ENCODE results near the gene SHANK3. TPM values are rescaled to one million over a fixed set of nuclear protein-coding genes. Genes with fewer than 3 reads are reported as not detected.

SHANK3 gene
- total and polyA plus RNA-seq, 2 of the 4 experiments (the other 2 are of a cell fraction): 0.18 to 1.5 TPM

DNA sequence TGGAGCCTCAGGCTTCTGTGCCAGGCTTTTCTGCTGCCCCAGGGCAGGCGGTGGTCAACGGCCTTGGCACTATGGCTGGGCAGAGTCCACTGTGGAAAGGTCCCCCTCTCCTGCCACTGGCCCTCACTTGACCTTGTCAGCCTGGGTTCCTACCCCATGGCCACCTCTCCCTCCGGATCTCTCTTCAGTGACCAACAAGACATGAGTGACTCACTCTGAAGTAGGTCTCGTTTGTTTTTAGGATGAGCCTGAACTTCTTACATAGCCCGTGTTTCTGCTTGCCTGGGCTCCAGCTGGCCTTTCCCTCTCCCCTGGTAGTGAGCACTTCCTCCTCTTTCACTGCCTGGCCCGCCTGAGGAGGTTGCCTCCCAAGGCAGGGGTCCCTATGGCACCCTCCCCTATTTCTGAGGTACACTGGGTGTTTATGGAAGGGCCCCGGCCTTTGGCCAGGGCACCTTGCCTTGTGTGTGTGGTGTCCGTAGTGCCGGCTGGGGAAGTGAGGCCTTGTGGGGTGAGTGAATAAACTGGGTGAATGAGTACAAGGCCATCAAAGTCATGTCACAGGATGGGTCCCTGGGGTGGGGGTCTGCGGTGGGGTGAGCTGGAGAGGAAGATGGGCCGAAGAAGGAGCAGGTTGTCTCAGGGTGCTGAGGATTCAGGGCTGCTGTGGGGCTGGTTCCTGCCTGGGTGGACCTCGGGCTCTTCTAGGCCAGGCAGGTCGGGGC is 5.0 kb downstream of the SHANK3 start:
- Histone ChIP-seq H3K23ac (ENCODE audit: low read depth, low read length) (no peak overlapping the region), H2BK20ac (ENCODE audit: low read depth, low read length) (no peak overlapping the region), H3K9ac (ENCODE audit: low read depth, low read length) (no peak overlapping the region), H3K79me1 (ENCODE audit: low read depth in 1 of 2, low read length in 2 of 2) (no peaks in the 10 kb centered on the region), H2BK15ac (ENCODE audit: low read depth, low read length) (no peak overlapping the region), H4K8ac (ENCODE audit: low read depth in 2 of 2, low read length in 2 of 2) (no peak overlapping the region), H2BK120ac (ENCODE audit: low read depth, low read length) (no peak overlapping the region), H3K9me3 (ENCODE audit: control insufficient read depth, insufficient read depth, low read length) (no peaks in the 10 kb centered on the region; the same call in 1 of the 2 replicates), H3K9me1 (ENCODE audit: insufficient read depth, low read length) (peaks cover 8% of the 10 kb centered on the region), H3K27me3 (ENCODE audit: control insufficient read depth, insufficient read depth, low read length) (peaks cover 35% of the 10 kb centered on the region), H4K5ac (ENCODE audit: low read depth, low read length) (no peak overlapping the region), H2BK5ac (ENCODE audit: low read depth, low read length, poor library complexity, severe bottlenecking) (no peak overlapping the region), H2AFZ (replicated peaks; ENCODE audit: low read length, poor library complexity) (no peak overlapping the region), H4K91ac (ENCODE audit: insufficient read depth, low read depth, low read length) (no peak overlapping the region), H3K14ac (replicated peaks; ENCODE audit: low read depth, low read length) (no peak overlapping the region), H3K4me2 (ENCODE audit: low read depth, low read length) (no peak overlapping the region), H3K4me1 (ENCODE audit: control insufficient read depth, insufficient read depth, low read length) (no peaks in the 10 kb centered on the region; the same call in 1 of the 2 replicates), H2AK9ac (replicated peaks; ENCODE audit: low read depth, low read length, poor library complexity) (no peak overlapping the region), H3K4me3 (ENCODE audit: insufficient read depth, low read depth, low read length) (no peak overlapping the region), H2AK5ac (ENCODE audit: low read depth, low read length) (no peak overlapping the region), H3K27ac (ENCODE audit: insufficient read depth, low read length) (no peak overlapping the region), H3K4ac (ENCODE audit: low read depth, low read length) (no peak overlapping the region), H3K36me3 (ENCODE audit: control insufficient read depth, insufficient read depth, low read length) (no peaks in the 10 kb centered on the region), H3K56ac (ENCODE audit: extremely low read depth, insufficient read depth, low read length) (no peak overlapping the region), H4K20me1 (ENCODE audit: insufficient read depth, low read length) (no peaks in the 10 kb centered on the region; the same call in 1 of the 2 replicates), H3K18ac (ENCODE audit: low read depth, low read length) (no peak overlapping the region)
- POLR2A ChIA-PET (ENCODE audit: unreplicated experiment): no interaction called here
- dilution Hi-C loops (cut with HindIII; ENCODE audit: low sequenced_read_pairs, unreplicated experiment): no loop called here
- TF ChIP-seq, protein P1, sequence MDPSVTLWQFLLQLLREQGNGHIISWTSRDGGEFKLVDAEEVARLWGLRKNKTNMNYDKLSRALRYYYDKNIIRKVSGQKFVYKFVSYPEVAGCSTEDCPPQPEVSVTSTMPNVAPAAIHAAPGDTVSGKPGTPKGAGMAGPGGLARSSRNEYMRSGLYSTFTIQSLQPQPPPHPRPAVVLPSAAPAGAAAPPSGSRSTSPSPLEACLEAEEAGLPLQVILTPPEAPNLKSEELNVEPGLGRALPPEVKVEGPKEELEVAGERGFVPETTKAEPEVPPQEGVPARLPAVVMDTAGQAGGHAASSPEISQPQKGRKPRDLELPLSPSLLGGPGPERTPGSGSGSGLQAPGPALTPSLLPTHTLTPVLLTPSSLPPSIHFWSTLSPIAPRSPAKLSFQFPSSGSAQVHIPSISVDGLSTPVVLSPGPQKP (IDR thresholded peaks at IDR 0.05; ENCODE audit: borderline replicate concordance, low read depth, low read length): no peak
- TF ChIP-seq BHLHE40 (IDR thresholded peaks at IDR 0.05; ENCODE audit: low read depth, low read length) (no peak), FOS (IDR thresholded peaks at IDR 0.05; ENCODE audit: low read depth, low read length) (no peak), SMC3 (IDR thresholded peaks at IDR 0.05; ENCODE audit: low read depth, low read length) (no peak), MAFK (IDR thresholded peaks at IDR 0.05; ENCODE audit: low read depth, low read length) (no peak), CHD1 (IDR thresholded peaks at IDR 0.05; ENCODE audit: low read depth, low read length) (no peak), RCOR1 (IDR thresholded peaks at IDR 0.05; ENCODE audit: insufficient replicate concordance, low read length) (no peak), RFX5 (IDR thresholded peaks at IDR 0.05; ENCODE audit: low read depth, low read length) (no peak), CEBPB (IDR thresholded peaks at IDR 0.05; ENCODE audit: low read depth, low read length) (no peak), POLR2A (IDR thresholded peaks at IDR 0.05; ENCODE audit: low read depth, low read length) (no peak), MAZ (IDR thresholded peaks at IDR 0.05; ENCODE audit: borderline replicate concordance, low read depth, low read length) (no peak), MXI1 (IDR thresholded peaks at IDR 0.05; ENCODE audit: borderline replicate concordance, low read depth, low read length) (no peak), NFE2L2 (IDR thresholded peaks at IDR 0.05; ENCODE audit: low read depth, low read length) (no peak), CTCF (conservative IDR thresholded peaks at IDR 0.05; ENCODE audit: low read depth, low read length) (no peak), RAD21 (IDR thresholded peaks at IDR 0.05; ENCODE audit: low read length) (no peak)
- TF ChIP-seq, protein P2, sequence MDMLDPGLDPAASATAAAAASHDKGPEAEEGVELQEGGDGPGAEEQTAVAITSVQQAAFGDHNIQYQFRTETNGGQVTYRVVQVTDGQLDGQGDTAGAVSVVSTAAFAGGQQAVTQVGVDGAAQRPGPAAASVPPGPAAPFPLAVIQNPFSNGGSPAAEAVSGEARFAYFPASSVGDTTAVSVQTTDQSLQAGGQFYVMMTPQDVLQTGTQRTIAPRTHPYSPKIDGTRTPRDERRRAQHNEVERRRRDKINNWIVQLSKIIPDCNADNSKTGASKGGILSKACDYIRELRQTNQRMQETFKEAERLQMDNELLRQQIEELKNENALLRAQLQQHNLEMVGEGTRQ (IDR thresholded peaks at IDR 0.05; ENCODE audit: low read depth, low read length): no peak
- CTCF ChIA-PET: no interaction called here
- intact Hi-C loops (cut with micrococcal nuclease): no loop called here
- ATAC-seq (ENCODE audit: low read depth): no peak
- BruUV-seq (replicated peaks): no TSS peak
- in situ Hi-C loops (cut with MboI; ENCODE audit: low sequenced_read_pairs): no loop called here
- WGBS, 2 experiments (ENCODE audit: extremely low coverage in 2 of 2, insufficient read length in 1 of 2): 95% methylated on average over 4 of the region's 13 CpGs; no CpG with 5 or more reads in 1 of the 2 experiments
- no peak for DNase-seq

Measured in IMR-90 (cell line).